LNCaP clone FGC (cell line): ENCODE data around the gene SDK2.

Source experiments
- DNase-seq: peaks from one replicate; pipeline ENCODE4 v3.0.0-alpha.2; 2011; ENCODE audit warnings: low read depth
- H3K4me3 ChIP-seq: 2 replicates; pipeline ENCODE4 v1.5.1; 2011; ENCODE audit warnings: mild to moderate bottlenecking, low read depth, low read length, control low read depth
- TF ChIP-seq, protein P1 (sequence below): IDR thresholded peaks from 2 replicates; pipeline ENCODE4 v1.5.1; 2012; ENCODE audit warnings: mild to moderate bottlenecking; ENCODE audit not compliant: control insufficient read depth, insufficient read depth; ENCODE audit errors: extremely low read depth

The SDK2 gene

DNA sequence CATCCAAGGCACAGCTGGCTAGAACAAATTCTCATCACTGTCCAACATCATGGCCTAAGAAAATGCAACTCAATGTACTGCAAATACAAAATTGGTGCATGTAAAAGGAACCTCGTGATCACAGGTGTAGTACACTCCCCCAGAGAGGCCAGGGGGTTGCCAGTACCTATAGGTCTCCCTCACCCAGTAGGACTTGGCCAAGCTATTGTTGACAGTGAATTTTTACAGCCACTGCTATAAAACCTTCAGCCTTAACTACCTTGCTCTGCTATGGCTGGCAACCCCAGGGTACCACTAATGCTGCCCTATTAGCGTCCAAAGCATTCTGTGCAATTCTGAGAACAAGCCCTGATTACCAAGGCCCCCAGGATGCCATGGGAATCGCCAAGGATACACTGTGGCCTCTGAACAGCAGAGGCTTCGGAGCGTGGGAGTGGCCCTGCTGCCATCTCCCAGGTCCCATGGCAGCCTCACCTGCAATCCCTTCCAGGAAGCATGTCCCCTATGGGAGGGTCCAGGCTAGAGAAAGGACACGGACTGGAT is 67.6 kb downstream of the SDK2 start:
- DNase-seq = peak; percentile 56
- H3K4me3 ChIP-seq = no peak overlapping the region
- TF ChIP-seq, protein P1, sequence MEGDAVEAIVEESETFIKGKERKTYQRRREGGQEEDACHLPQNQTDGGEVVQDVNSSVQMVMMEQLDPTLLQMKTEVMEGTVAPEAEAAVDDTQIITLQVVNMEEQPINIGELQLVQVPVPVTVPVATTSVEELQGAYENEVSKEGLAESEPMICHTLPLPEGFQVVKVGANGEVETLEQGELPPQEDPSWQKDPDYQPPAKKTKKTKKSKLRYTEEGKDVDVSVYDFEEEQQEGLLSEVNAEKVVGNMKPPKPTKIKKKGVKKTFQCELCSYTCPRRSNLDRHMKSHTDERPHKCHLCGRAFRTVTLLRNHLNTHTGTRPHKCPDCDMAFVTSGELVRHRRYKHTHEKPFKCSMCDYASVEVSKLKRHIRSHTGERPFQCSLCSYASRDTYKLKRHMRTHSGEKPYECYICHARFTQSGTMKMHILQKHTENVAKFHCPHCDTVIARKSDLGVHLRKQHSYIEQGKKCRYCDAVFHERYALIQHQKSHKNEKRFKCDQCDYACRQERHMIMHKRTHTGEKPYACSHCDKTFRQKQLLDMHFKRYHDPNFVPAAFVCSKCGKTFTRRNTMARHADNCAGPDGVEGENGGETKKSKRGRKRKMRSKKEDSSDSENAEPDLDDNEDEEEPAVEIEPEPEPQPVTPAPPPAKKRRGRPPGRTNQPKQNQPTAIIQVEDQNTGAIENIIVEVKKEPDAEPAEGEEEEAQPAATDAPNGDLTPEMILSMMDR = no peak

DNA sequence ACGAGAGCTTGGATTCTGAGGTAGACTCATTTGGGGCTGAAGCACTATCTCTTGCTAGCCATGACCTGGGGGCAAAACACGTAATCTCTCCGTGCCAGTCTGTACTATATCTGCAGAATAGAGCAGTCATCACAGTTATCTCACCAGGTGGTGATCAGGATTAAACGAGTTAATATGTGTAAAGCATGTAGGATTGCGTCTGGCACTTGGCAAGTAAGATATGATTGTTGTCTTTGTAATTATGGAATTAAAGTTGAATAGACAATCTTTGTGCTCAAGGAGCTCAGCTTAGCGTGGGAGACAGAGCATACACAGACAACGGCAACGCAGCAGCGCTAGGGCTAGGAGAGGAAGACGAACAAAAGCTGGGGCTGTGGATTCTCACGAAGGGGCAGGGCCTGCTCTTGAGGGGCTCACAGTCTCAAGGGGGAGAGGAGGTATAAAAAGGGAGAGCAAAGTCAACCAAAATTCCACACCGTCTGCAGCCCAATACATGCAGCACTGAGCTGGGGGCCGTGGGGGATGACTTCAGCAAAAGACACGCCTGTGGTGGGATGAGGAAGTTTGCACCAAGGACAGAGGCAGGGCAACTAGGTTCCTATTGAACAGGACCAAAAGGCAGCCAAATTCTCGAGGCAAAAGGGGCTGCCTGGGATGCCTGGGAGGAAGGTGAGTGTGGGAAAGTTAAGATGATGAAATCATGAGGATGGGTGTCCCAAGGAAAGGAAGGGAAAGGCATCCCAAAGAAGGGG is 68.6 kb downstream of the SDK2 start:
- H3K4me3 ChIP-seq = no peak overlapping the region
- TF ChIP-seq, protein P1 = no peak

DNA sequence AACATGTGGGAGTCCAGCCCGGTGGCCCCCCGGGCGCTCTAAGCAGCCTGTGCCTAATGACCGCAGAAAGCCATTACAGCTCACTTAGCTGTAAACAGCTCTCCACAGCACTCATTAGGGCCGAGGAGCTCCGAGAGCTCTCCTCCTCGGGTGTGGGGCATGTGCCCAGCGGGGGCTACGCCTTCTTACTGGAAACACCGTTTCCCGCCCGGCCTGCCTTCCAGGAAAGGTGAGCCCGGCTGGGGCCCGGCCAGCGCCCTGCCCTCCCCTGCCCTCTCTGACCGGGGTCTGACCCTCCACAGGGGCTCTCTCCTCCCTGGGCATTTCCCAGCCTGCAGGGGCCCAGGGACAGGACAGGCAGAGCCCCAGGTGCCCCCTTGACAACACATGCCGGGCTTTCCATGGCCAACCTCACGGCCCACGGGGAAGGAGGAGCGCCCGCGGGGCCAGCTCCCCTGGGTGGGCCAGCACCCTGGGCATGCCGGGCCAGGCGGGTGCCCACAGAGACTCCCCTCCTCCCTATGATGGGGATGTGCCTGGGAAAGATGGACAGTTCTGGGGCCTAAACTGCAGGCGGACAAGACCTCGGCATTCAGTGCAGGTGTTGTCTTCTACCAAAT is 72.6 kb downstream of the SDK2 start:
- TF ChIP-seq, protein P1 = no peak
- DNase-seq = no peak
- H3K4me3 ChIP-seq = no peak overlapping the region

More for the DNA sequence above, 68.6 kb downstream of the SDK2 start:
- DNase-seq = no peak

DNA sequence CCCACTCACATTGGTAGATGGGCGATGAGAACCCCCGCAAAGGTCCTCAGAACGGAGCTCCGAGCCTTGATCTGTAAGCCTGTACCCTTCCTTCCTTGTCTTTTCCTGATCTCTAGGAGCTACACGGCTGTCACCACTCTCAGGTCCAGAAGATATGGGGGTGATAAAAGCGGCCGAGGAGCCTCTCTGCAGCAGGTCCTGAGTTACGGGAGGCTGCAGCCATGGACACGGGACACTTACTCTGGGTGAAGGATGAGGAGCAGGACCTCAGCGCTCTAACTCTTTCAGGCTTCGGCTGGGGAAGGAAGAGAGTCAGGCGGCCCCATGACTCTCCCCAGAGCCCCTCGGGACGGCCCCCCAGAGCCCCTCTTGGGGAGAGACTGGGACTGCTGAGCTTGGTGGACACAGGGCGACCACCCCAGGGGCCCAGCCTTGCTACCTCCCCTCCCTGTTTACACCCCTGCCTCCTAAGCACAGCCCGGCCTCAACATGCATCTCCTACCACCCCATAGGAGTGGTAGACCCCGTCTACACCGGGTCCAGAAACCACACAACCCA is 74.4 kb downstream of the SDK2 start:
- no peak overlapping the region for H3K4me3 ChIP-seq
- TF ChIP-seq, protein P1 = no peak
- no peak for DNase-seq

DNA sequence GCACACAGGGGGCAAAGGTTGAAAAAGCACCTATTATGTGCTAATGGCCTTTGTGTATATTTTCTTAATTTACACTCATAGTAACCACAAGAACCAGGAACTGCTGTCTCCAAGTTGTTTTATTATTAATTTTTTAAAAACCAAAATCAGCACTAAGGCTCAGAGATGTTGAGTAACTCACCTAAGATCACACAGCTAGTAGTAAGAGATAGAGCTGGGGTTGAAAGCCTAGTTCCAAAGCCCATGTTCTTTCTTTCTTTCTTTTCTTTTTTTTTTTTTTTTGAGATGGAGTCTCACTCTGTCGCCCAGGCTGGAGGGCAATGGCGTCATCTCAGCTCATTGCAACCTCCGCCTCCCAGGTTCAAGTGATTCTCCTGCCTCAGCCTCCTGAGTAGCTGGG is 75.3 kb downstream of the SDK2 start:
- TF ChIP-seq, protein P1 = no peak
- H3K4me3 ChIP-seq = no peak overlapping the region
- DNase-seq = no peak

DNA sequence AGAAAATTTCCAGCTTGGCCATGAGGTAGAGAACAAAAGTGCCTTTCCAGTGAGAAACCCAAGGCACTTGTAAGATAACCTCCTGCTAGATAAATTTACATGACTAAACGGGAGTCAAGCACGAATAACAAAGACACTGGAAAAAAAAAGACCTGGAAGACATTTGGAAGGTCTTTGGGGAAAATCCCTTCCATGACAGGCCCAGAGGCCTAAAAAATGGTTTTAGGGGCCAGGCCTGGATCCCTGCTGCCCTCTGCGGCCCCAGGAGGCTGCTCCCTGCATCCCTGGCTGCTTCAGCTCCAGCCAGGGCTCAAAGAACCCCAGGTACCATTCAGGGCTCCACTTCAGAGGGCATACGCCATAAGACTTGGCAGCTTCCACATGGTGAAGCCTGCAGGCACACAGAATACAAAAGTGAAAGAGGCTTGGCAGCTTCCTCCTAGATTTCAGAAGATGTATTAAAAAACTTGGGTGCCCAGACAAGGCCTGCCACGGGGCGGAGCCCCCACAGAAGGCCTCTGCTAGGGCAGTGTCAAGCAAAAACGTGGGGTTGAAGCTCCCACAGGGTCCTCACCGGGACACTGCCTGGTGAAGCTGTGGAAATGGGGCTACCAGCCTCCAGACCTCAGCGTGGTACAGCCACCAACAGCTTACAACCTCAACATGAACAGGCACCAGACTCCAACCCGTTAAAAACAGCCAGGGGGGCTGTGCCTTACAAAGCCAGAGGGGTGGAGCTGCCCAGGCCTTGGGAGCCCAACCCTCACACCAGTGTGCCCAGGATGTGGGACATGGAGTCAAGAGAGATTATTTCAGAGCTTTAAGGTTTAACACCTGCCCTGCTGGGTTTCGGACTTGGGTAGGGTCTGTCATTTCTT is 77.1 kb downstream of the SDK2 start:
- DNase-seq = no peak
- H3K4me3 ChIP-seq = no peak overlapping the region
- TF ChIP-seq, protein P1 = no peak
